ENCODE results near the gene PRAMEF9.
"Not testable (repeated sequence)": the region's sequence is repeated elsewhere in the genome, so short reads cannot be mapped to it uniquely, and the experiment has no call there.

DNA sequence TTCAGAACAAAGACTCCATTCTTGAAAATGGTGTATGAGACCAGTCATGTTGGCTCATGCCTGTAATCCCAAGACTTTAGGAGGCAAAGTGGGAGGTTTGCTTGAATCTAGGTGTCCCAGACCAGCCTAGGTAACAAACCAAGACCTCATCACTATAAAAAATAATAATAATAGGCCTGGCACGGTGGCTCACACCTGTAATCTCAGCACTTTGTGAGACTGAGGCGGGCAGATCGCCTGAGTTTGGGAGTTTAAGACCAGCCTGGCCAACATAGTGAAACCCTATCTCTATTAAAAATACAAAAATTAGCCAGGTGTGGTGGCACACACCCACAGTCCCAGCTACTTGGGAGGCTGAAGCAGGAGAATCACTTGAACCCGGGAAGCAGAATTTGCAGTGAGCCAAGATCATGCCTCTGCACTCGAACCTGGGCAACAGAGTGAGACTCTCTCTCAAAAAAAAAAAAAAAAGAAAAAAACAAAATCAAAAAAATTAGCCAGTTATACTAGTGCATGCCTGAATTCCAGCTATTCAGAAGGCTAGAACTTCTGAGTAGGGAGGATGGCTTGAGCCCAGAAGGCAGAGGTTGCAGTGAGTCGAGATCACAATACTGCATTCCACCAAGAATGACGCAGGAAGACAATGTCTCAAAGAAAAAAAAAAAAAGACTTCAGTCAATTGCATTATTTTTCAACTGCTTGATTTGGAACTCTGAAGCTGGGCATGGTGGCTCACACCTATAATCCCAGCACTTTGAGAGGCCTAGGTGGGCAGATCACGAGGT, 55.8 kb downstream of the PRAMEF9 start:
- TF ChIP-seq, protein P1, sequence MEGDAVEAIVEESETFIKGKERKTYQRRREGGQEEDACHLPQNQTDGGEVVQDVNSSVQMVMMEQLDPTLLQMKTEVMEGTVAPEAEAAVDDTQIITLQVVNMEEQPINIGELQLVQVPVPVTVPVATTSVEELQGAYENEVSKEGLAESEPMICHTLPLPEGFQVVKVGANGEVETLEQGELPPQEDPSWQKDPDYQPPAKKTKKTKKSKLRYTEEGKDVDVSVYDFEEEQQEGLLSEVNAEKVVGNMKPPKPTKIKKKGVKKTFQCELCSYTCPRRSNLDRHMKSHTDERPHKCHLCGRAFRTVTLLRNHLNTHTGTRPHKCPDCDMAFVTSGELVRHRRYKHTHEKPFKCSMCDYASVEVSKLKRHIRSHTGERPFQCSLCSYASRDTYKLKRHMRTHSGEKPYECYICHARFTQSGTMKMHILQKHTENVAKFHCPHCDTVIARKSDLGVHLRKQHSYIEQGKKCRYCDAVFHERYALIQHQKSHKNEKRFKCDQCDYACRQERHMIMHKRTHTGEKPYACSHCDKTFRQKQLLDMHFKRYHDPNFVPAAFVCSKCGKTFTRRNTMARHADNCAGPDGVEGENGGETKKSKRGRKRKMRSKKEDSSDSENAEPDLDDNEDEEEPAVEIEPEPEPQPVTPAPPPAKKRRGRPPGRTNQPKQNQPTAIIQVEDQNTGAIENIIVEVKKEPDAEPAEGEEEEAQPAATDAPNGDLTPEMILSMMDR (IDR thresholded peaks at IDR 0.05 in 8 of 11, conservative IDR thresholded peaks at IDR 0.05 in 3 of 11): not testable (repeated sequence)
- TF ChIP-seq POLR2AphosphoS5 (IDR thresholded peaks at IDR 0.05): not testable (repeated sequence)
